Endothelial cell of umbilical vein (primary cell): ENCODE results near the gene DDX27. TPM values are rescaled to one million over a fixed set of nuclear protein-coding genes. Genes with fewer than 3 reads are reported as not detected.
"Not testable (repeated sequence)": the region's sequence is repeated elsewhere in the genome, so short reads cannot be mapped to it uniquely, and the experiment has no call there.

Experiments
- BruUV-seq: library from RNA; stranded (reverse); fragments of 400-500 nt; replicated peaks from 2 replicates; lab custom pipeline; 2021; lab: Mats Ljungman, UMichigan
- CTCF ChIA-PET: fragments of 300-600, 350-600 bp; sonication (Branson Sonifier 250); formaldehyde crosslinking; loops from one replicate; lab custom pipeline; 2021; ENCODE audit warnings: antibody characterized with exemption, inconsistent platforms; lab: Charles Lee
- POLR2A ChIA-PET: fragments of 300-600, 350-600 bp; sonication (Branson Sonifier 250); formaldehyde crosslinking; loops from one replicate; lab custom pipeline; 2021; ENCODE audit warnings: antibody characterized with exemption, inconsistent platforms; lab: Charles Lee
- DNase-seq: peaks from one replicate; pipeline ENCODE4 v3.0.0-alpha.2; 2011; ENCODE audit warnings: low read depth, low spot score
- FAIRE-seq: peaks from 2 replicates; lab custom pipeline; 2011; peaks lifted over from hg19 to GRCh38; lab: Jason Lieb, UNC
- H2AFZ ChIP-seq: 2 replicates; pipeline ENCODE4 v1.6.0; 2012; ENCODE audit warnings: low read depth, low read length, control low read depth, inconsistent platforms
- H3K27ac ChIP-seq: 2 replicates; pipeline ENCODE4 v1.5.1; 2011; ENCODE audit warnings: low read depth, mild to moderate bottlenecking, control low read depth, low read length, moderate library complexity; ENCODE audit not compliant: insufficient read depth
- H3K27me3 ChIP-seq, 2 experiments: 2 replicates each; pipeline versions ENCODE4 v1.6.0 to v1.6.1; 2011; ENCODE audit warnings: low read length in 2 of 2, mixed read lengths in 1 of 2; ENCODE audit not compliant: control insufficient read depth in 2 of 2, insufficient read depth in 2 of 2
- H3K36me3 ChIP-seq, 2 experiments: 2 replicates in 1 of 2; 3 replicates in 1 of 2; pipeline ENCODE4 v1.5.1; 2011; ENCODE audit warnings: low read length in 2 of 2, mild to moderate bottlenecking in 1 of 2, moderate library complexity in 1 of 2; ENCODE audit not compliant: control insufficient read depth in 2 of 2, insufficient read depth in 2 of 2; ENCODE audit errors: extremely low read depth in 1 of 2
- H3K4me1 ChIP-seq: 3 replicates; pipeline ENCODE4 v1.5.1; 2011; ENCODE audit warnings: mild to moderate bottlenecking, low read length; ENCODE audit not compliant: control insufficient read depth, insufficient read depth; ENCODE audit errors: extremely low read depth
- H3K4me2 ChIP-seq: 2 replicates; pipeline ENCODE4 v1.6.1; 2011; ENCODE audit warnings: low read length, control low read depth, mixed read lengths; ENCODE audit not compliant: insufficient read depth
- H3K4me3 ChIP-seq, 3 experiments: fragments of 200-600 bp in 1 of 3; sonication (generic), shearing (Covaris generic) in 1 of 3; replicated peaks in 1 of 3; 2 replicates each; pipeline ENCODE4 v1.5.1; 2011 to 2016; ENCODE audit warnings: control low read depth in 3 of 3, low read length in 3 of 3, mild to moderate bottlenecking in 2 of 3, inconsistent platforms in 1 of 3, low read depth in 1 of 3, moderate library complexity in 1 of 3; ENCODE audit not compliant: insufficient read depth in 1 of 3
- H3K79me2 ChIP-seq: 2 replicates; pipeline ENCODE4 v1.6.0; 2012; ENCODE audit warnings: low read length, inconsistent platforms; ENCODE audit not compliant: control insufficient read depth, insufficient read depth
- H3K9ac ChIP-seq: replicated peaks from 2 replicates; pipeline ENCODE3; 2011; ENCODE audit warnings: low read length, control low read depth; ENCODE audit not compliant: insufficient read depth; ENCODE audit errors: extremely low read depth
- H3K9me1 ChIP-seq: replicated peaks from 3 replicates; pipeline ENCODE4 v1.6.0; 2011; ENCODE audit warnings: mild to moderate bottlenecking, low read length; ENCODE audit not compliant: control insufficient read depth, insufficient read depth; ENCODE audit errors: extremely low read depth
- H3K9me3 ChIP-seq: replicated peaks from 2 replicates; pipeline ENCODE4 v1.5.1; 2012; ENCODE audit warnings: low read length, inconsistent platforms; ENCODE audit not compliant: control insufficient read depth, insufficient read depth
- H4K20me1 ChIP-seq: replicated peaks from 2 replicates; pipeline ENCODE3; 2011; ENCODE audit warnings: mild to moderate bottlenecking, low read length; ENCODE audit not compliant: control insufficient read depth, insufficient read depth; ENCODE audit errors: extremely low read depth
- CTCF ChIP-seq, 2 donors: IDR thresholded peaks; 1 replicate in 1 of 2; 2 replicates in 1 of 2; pipeline ENCODE4 v1.5.1; 2011; ENCODE audit warnings: low read length in 2 of 2, mild to moderate bottlenecking in 2 of 2, moderate library complexity in 2 of 2, control low read depth in 1 of 2, inconsistent platforms in 1 of 2, low read depth in 1 of 2; ENCODE audit not compliant: insufficient read depth in 1 of 2; ENCODE audit errors: extremely low read depth in 1 of 2
- EZH2 ChIP-seq: IDR thresholded peaks from 2 replicates; pipeline ENCODE4 v1.6.1; 2012; ENCODE audit warnings: borderline replicate concordance, low read depth, mild to moderate bottlenecking, moderate library complexity, low read length, inconsistent platforms; ENCODE audit not compliant: severe bottlenecking
- FOS ChIP-seq: IDR thresholded peaks from 2 replicates; pipeline ENCODE4 v1.6.1; 2011; ENCODE audit warnings: mild to moderate bottlenecking, low read length, moderate library complexity, borderline replicate concordance; ENCODE audit not compliant: insufficient read depth
- GATA2 ChIP-seq: IDR thresholded peaks from 2 replicates; pipeline ENCODE4 v1.7.0; 2011; ENCODE audit warnings: low read depth, mild to moderate bottlenecking, moderate library complexity, mixed read lengths, low read length; ENCODE audit not compliant: insufficient read length, insufficient read depth
- JUN ChIP-seq: IDR thresholded peaks from 2 replicates; pipeline ENCODE4 v1.6.1; 2011; ENCODE audit warnings: borderline replicate concordance, low read depth; ENCODE audit not compliant: insufficient read length, insufficient read depth
- MYC ChIP-seq: IDR thresholded peaks from one replicate; pipeline ENCODE4 v1.6.1; 2011; ENCODE audit warnings: mild to moderate bottlenecking, low read depth, low read length
- POLR2A ChIP-seq: IDR thresholded peaks from 2 replicates; pipeline ENCODE4 v1.6.1; 2012; ENCODE audit warnings: low read depth, mild to moderate bottlenecking, control low read depth, low read length
- POLR2AphosphoS5 ChIP-seq: IDR thresholded peaks from 2 replicates; pipeline ENCODE4 v1.6.1; 2012; ENCODE audit warnings: low read depth, mild to moderate bottlenecking, control low read depth, low read length, moderate library complexity; ENCODE audit not compliant: insufficient read depth
- dilution Hi-C: fragments of 300-500 bp; cut with MboI; formaldehyde crosslinking; loops from one replicate; pipeline ENCODE4 v1.15.0; 2019; ENCODE audit warnings: low sequenced_read_pairs; ENCODE audit not compliant: extremely low pct_ligation_motif_present
- intact Hi-C: fragments of 100-400 bp; cut with micrococcal nuclease; formaldehyde crosslinking; loops from one replicate; pipeline ENCODE4 v1.10.0; 2022
- polyA plus RNA-seq, 4 experiments: library from polyadenylated mRNA; depleted of rRNA in 3 of 4; stranded (reverse) in 3 of 4; unstranded in 1 of 4; fragments of >200 nt; gene quantifications; 2 replicates each; pipeline versions ENCODE4 v1.2.1 to v1.2.3, GENCODE V29; 2011 to 2012; ENCODE audit warnings: missing spikeins in 1 of 4
- total RNA-seq: library from RNA; stranded (reverse); gene quantifications from 2 replicates; pipeline ENCODE4 v1.2.3, GENCODE V29; 2021

Gene DDX27
- total and polyA plus RNA-seq, 2 donors (not counting 3 experiments of a cell fraction or from before 2014, with no cell fraction given): 24.0 to 25.7 TPM

DNA sequence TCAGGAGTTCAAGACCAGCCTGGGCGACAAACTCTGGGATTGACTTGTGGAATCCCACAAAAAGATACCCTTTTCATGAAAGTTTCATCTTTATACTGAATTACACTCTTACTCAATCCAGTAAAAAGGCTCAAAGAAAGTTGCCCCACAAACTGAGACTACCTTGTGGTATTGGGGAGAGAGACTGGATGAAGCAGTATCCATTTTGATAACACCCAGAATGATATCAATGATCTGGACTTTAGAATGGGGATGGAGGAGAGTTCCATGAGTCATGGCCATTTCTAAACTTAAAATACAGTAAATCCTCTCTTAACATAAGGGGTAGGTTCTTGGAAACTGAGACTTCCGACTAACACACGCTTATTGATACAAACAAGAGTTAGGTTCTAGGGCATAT is 35.8 kb upstream of the DDX27 start:
- ChIA-PET CTCF (interaction anchor here (1.3 kb wide), 1 partner anchor 34 kb away, joined by 3 read pairs; no protein-coding TSS in a partner anchor), POLR2A (no interaction called here)
- no peaks in the 10 kb centered on the region for H3K9me3 ChIP-seq
- no TSS peak for BruUV-seq
- DNase-seq: no peak
- no peak overlapping the region for H3K4me3 ChIP-seq
- H3K9me1 ChIP-seq: no peaks in the 10 kb centered on the region
- H3K9ac ChIP-seq: no peak overlapping the region
- no peak overlapping the region for H2AFZ ChIP-seq
- intact Hi-C loops (loop anchor here (1.0 kb wide), 1 partner anchor 32 kb away; no protein-coding TSS in a partner anchor), dilution Hi-C loops (no loop called here)
- H3K79me2 ChIP-seq: peaks cover 89% of the 10 kb centered on the region
- H3K4me2 ChIP-seq: no peak overlapping the region
- H3K27ac ChIP-seq: no peak overlapping the region
- TF ChIP-seq JUN: no peak
- no peak for TF ChIP-seq GATA2
- TF ChIP-seq POLR2A: no peak
- TF ChIP-seq FOS: no peak
- TF ChIP-seq MYC: no peak
- no peak for TF ChIP-seq POLR2AphosphoS5
- TF ChIP-seq CTCF (IDR thresholded peaks at IDR 0.05; ENCODE audit: extremely low read depth in 1 of 2, insufficient read depth in 1 of 2, low read depth in 1 of 2, low read length in 2 of 2): no peak
- no peak for TF ChIP-seq EZH2
- H3K27me3 ChIP-seq: no peaks in the 10 kb centered on the region
- peaks cover 16% of the 10 kb centered on the region for H3K4me1 ChIP-seq
- peaks cover 14% of the 10 kb centered on the region for H4K20me1 ChIP-seq
- H3K36me3 ChIP-seq: no peaks in the 10 kb centered on the region
- no peak for FAIRE-seq

DNA sequence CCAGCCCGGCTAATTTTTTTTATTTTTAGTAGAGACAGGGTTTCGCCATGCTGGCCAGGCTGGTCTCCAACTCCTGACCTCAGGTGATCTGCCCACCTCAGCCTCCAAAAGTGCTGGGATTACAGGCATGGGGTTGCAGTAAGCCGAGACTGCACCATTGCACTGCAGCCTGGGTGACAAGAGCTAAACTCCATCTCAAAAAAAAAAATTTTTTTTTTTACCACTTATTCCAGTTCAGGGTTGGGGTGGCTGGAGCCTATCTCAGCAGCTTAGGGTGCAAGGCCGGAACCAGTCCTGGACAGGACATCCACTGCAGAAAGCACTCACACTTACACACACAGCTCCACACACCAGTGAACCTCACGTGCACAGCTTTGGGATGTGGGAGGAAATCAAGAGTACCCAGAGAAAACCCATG is 35.1 kb upstream of the DDX27 start:
- H3K36me3 ChIP-seq, H3K27ac ChIP-seq, H3K9me3 ChIP-seq, intact Hi-C loops, POLR2A ChIA-PET, H3K27me3 ChIP-seq, dilution Hi-C loops, BruUV-seq, H2AFZ ChIP-seq, H3K4me2 ChIP-seq, H3K9ac ChIP-seq, H3K4me3 ChIP-seq, DNase-seq, H3K9me1 ChIP-seq, FAIRE-seq: not testable (repeated sequence)
- CTCF ChIA-PET: interaction anchor here (1.1 to 1.3 kb wide), 2 partner anchors 34 to 51 kb away, joined by 3 to 4 read pairs; no protein-coding TSS in a partner anchor
- Histone ChIP-seq H3K4me1 (peaks cover 16% of the 10 kb centered on the region), H4K20me1 (peaks cover 14% of the 10 kb centered on the region), H3K79me2 (peaks cover 88% of the 10 kb centered on the region)
